Non-pigmented ciliary epithelial cell (primary cell): ENCODE data around the gene UGT1A1.
"Not testable (repeated sequence)": the region's sequence is repeated elsewhere in the genome, so short reads cannot be mapped to it uniquely, and the experiment has no call there.

ENCODE experiments used
- DNase-seq: peaks from one replicate; pipeline ENCODE4 v3.0.0-alpha.2; 2010; ENCODE audit warnings: low read depth

Gene UGT1A1

DNA sequence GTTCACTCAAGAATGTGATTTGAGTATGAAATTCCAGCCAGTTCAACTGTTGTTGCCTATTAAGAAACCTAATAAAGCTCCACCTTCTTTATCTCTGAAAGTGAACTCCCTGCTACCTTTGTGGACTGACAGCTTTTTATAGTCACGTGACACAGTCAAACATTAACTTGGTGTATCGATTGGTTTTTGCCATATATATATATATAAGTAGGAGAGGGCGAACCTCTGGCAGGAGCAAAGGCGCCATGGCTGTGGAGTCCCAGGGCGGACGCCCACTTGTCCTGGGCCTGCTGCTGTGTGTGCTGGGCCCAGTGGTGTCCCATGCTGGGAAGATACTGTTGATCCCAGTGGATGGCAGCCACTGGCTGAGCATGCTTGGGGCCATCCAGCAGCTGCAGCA is at the start of gene UGT1A1:
Gene UGT1A1 (plus strand): TSS at position 228 of the 400 bp plus-strand sequence. CDS start 18 bp downstream, at position 246.
- DNase-seq: no peak

DNA sequence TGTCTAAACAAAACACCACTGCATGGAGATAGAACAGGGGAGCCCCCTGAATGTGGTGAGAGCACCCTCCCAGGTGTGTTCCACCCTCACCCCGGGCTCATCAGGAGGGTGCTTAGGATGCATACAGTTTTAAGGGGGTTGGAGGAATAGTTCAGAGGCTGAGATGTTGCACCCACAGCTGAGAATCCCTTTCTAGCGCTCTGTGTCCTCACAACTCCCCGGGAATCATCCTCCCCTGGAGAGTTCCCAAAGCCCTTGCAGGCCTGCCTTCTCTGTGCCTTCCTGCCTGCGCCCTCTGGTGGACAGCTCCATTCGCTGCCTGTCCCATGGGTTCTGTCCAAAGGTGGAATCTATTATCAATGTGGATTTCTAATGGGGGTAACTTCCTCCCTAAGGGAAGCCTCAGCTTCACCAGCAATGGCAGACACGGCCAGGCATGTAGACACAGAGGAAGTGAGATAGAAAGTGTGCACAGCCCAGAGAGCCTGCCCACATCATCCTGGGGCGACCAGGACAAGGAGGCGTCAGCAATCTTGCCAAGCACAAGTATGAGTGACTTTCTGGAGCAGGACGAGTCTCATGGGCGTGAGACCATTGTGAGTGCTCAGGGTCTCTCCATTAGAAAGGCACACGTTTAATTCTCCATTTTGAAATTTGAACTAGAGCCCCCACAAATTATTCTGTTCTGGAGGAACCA is 48.6 kb upstream of the UGT1A1 start:
- DNase-seq: no peak

DNA sequence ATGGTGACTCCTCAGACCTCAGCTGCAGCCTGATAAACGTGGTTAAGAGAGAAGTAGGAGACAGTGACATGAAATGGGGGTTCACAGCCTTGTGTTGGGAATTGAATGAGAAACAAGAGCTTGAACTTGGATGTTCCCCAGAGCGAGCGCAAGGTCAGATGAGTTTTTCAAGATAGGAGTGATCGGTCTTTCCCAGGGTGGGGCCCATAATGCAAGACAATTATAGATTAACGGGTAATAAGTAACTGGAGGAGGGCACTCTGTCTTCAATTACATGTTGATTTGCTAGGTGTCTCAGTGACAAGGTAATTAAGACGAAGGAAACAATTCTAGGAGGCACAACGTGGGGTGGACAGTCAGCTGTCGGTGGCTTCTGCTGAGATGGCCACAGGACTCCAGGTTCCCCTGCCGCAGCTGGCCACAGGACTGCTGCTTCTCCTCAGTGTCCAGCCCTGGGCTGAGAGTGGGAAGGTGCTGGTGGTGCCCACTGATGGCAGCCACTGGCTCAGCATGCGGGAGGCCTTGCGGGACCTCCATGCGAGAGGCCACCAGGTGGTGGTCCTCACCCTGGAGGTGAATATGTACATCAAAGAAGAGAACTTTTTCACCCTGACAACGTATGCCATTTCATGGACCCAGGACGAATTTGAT is 47.3 kb upstream of the UGT1A1 start, which contains the start of gene UGT1A5:
Gene UGT1A5 (plus strand): TSS at position 297 of the 651 bp plus-strand sequence. CDS start 85 bp downstream, at position 382.
- DNase-seq: no peak

DNA sequence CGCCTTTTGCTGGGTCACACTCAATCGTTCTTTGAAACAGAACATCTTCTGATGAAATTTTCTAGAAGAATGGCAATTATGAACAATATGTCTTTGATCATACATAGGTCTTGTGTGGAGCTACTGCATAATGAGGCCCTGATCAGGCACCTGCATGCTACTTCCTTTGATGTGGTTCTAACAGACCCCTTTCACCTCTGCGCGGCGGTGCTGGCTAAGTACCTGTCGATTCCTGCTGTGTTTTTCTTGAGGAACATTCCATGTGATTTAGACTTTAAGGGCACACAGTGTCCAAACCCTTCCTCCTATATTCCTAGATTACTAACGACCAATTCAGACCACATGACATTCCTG is 46.8 kb upstream of the UGT1A1 start:
- DNase-seq: no peak

DNA sequence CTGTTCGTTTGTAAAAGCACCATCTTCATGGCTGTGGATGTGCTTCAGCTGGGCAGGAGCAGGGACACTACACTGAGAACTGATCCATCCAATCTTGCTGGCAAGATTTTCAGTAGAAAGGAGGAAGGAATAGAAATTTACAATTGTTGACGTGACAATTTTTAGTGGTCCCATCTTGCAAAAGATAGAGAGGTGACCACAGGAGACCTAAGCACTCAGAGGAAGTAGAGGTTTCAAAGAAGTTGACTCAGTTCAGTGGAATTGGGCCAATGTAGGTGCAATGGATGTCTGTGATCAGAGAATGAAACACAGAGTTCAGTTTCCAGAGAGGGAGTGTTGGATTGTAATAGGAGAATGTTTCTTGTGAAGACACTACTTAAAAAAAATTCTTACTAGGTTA is 45.9 kb upstream of the UGT1A1 start:
- DNase-seq: no peak

DNA sequence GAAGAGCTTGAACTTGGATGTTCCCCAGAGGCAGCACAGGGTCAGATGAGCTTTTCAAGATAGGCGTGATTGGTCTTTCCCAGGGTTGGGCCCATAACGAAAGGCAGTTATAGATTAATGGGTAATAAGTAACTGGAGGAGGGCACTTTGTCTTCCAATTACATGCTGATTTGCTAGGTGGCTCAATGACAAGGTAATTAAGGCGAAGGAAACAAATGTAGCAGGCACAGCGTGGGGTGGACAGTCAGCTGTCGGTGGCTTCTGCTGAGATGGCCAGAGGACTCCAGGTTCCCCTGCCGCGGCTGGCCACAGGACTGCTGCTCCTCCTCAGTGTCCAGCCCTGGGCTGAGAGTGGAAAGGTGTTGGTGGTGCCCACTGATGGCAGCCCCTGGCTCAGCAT is 41.5 kb upstream of the UGT1A1 start, which contains the start of gene UGT1A4:
Gene UGT1A4 (plus strand): TSS at position 185 of the 400 bp plus-strand sequence. CDS start 85 bp downstream, at position 270.
- DNase-seq: no peak

DNA sequence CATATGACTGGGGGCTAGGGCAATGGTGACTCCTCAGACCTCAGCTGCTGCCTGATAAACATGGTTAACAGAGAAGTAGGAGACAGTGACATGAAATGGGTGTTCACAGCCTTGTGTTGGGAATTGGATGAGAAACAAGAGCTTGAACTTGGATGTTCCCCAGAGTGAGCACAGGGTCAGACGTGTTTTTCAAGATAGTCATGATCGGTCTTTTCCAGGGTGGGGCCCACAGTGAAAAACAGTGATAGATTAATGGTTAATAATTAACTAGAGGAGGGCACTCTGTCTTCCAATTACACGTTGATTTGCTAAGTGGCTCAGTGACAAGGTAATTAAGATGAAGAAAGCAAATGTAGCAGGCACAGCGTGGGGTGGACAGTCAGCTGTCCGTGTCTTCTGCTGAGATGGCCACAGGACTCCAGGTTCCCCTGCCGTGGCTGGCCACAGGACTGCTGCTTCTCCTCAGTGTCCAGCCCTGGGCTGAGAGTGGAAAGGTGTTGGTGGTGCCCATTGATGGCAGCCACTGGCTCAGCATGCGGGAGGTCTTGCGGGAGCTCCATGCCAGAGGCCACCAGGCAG is 31.3 kb upstream of the UGT1A1 start, which contains the start of gene UGT1A3:
Gene UGT1A3 (plus strand): TSS at position 320 of the 579 bp plus-strand sequence. CDS start 85 bp downstream, at position 405.
- DNase-seq: no peak

DNA sequence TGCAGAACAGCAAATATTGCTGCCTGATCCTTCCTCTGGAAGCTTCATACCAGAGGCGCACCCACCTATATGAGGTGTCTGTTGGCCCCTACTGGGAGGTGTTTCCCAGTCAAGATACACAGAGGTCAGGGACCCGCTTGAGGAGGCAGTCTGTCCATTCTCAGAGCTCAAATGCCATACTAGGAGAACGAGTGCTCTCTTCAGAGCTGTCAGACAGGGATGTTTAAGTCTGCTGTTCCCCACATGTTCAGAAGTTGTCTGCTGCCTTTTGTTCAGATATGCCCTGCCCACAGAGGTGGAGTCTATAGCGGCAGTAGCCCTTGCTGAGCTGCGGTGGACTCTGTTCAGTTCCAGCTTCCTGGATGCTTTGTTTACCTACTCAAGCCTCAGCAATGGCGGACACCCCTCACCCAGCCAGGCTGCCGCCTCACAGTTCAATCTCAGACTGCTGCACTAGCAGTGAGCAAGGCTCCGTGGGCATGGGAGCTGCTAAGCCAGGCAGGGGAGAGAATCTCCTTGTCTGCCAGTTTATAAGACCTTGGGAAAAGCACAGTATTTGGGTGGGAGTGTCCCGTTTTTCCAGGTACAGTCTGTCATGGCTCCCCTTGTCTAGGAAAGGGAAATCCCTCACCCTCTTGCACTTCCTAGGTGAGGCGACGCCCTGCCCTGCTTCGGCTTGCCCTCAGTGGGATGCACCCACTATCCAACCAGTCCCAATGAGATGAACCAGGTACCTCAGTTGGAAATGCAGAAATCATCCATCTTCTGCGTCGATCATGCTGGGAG is 23.0 kb upstream of the UGT1A1 start:
- DNase-seq: not testable (repeated sequence)

DNA sequence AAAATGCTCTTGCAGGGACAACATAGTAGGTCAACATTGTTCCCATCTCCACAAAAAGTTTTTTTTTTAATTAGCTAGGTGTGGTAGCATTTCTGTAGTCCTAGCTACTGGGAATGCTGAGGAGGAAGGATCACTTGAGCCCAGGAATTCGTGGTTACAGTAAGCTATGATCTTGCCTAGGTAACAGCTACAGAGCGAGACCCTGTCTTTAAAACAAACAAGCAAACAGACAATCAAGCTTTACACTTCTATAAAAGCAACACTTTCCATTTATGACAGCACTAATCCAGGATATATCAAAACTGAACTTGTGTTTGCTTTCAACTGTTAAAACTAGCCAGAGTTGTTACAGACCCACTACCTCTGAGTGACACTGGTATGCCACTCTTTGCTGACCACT is 19.2 kb upstream of the UGT1A1 start:
- no peak for DNase-seq

DNA sequence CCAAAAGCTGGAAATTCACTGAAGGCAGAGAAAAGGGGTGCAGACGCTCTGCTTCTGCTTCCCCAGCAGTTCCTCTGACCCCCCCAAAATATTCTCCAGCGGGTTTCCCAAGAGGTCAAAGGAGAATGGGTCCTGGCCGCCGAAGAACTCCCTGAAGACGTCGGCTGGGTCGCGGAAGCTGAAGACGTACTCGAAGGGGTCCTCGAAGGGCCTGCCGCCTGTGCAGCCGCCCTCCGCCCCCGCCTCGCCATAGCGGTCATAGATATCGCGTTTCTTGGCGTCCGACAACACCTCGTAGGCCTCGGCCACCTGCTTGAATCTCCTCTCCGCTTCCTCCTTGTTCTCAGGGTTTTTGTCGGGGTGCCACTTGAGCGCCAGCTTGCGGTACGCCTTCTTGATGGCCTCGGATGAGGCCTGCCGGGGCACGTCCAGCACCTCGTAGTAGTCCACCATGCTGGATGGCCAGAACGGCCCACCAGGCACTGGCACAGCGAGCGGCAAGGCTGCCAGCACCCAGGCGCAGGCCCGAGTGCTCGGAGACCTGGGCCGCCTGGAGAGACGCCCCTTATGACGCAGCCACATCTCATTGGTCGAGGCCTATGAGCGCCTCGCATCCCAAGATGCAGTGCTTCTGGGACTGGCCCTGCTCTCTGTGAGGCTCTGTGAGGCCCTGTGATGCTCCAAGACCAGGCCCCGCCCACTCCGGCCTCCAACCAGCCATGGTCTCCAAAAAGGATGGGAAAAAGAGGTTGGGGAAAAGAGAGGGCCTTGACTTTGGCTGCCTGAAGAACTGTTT is 16.4 kb upstream of the UGT1A1 start:
- DNase-seq: no peak

DNA sequence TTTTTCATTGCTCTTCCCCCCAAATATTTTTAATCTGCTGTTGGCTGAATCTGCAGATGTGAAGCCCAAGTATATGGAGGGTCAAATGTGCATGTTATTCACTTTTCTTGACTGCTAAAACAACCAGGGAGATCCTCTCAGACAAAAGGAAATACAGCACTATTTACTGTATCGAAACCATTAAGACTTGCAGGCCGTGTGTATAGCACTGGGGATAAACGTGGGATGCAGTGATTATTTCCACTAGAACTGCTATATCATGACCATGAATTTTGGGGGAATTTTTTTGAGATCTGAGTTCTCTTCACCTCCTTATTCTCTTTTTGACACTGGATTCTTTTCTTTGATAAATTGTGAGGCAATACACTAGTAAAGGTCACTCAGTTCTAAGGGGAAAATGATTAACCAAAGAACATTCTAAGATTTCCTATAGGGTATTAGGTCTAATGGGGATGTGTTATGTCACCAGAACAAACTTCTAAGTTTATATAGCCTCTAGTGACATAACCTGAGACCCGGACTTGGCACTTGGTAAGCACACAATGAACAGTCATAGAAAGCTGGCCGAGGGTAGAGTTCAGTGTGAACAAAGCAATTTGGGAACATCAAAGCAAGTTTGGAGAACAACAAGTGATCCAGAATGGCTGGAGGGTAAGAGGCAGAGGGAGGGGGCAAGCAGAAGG is 14.9 kb upstream of the UGT1A1 start:
- DNase-seq: no peak

DNA sequence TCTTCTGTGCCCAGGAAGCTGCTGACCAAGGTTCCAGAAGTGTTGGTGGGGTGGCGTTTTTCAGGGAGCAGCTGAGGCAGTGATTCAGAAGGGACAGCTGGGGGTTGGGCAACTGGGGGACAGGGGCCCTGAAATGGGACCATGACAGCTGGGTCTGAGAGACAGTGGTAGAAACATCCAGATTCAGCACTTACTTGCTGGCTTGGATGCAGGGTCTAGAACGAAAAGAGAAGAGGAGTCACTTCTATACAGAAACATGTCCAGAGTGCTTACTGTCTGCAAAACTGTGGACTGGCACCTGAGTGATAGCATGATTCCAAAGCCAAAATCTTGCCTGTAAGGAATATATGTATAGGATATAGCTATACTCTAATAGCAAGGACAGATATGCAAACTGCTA is 14.2 kb upstream of the UGT1A1 start:
- not testable (repeated sequence) for DNase-seq

DNA sequence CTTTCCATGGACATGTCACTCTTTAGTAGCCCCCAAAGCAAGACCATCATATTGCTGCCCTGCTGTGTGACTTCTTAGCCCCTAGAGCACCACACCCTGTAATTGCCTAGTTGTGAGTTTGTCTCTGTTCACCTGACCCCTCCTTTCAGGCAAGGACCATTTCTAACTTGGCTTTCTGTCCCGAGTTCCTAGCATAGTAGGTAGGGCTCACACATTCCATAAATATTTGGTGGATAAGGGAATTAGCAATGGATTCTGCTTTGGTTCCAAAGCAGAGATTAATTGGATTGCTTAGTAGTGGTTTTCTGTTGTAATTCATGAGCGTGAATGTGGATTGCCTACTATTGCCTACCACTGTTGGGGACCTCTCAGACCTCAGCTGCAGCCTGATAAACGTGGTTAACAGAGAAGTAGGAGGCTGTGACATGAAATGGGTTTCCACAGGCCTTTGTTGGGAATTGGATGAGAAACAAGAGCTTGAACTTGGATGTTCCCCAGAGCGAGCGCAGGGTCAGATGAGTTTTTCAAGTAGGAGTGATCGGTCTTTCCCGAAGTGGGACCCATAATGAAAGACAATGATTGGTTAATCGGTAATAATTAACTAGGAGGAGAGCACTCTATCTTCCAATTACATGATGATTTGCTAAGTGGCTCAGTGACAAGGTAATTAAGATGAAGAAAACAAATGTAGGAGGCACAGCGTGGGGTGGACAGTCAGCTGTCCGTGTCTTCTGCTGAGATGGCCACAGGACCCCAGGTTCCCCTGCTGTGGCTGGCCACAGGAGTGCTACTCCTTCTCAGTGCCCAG is 13.4 kb upstream of the UGT1A1 start:
- no peak for DNase-seq

DNA sequence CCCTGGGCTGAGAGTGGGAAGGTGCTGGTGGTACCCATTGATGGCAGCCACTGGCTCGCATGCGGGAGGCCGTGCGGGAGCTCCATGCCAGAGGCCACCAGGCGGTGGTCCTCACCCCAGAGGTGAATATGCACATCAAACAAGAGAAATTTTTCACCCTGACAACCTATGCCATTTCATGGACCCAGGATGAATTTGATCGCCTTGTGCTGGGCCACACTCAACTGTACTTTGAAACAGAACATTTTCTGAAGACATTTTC is 12.9 kb upstream of the UGT1A1 start:
- no peak for DNase-seq

DNA sequence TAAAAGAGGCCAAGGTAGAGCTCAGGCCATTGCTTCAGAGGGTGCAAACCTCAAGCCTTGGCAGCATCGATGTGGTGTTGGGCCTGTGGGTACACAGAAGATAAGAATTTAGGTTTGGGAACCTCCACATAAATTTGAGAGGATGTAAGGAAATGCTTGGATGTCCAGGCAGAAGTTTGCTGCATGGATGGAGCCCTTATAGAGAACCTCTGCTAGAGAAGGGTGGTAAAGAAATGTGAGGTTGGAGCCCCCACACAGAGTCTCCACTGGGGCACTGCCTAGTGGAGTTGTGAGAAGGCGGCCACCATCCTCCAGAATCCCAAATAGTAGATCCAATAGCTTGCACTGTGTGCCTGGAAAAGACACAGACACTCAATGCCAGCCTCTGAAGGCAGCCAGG is 9.4 kb upstream of the UGT1A1 start:
- not testable (repeated sequence) for DNase-seq

DNA sequence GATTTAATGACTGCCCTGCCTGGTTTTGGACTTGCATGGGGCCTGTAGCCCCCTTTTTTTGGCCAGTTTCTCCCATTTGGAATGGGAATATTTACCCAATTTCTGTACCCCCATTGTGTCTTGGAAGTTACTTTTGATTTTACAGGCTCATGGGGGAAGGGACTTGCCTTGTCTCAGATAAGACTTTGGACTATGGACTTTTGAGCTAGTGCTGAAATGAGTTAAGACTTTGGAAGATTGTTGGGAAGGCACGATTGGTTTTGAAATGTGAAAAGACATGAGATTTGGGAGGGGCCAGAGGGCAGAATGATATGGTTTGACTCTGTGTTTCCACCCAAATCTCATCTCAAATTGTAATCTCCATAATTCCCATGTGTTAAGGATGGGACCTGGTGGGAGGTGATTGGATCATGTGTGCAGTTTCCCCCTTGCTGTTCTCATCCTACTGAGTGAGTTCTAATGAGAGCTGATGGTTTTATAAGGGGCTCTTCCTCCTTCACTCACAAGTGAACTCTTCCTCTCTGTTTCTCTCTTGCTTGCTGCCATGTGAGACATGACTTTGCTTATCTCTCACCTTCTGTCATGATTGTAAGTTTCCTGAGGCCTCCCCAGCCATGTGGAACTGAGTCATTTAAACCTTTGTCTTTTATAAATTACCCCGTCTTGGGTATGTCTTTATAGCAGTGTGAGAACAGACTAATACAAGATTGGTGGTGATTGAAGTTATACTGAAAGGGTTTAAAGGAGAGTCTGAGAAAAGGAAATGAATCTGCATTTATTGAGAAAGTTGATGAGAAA is 8.7 kb upstream of the UGT1A1 start:
- not testable (repeated sequence) for DNase-seq

DNA sequence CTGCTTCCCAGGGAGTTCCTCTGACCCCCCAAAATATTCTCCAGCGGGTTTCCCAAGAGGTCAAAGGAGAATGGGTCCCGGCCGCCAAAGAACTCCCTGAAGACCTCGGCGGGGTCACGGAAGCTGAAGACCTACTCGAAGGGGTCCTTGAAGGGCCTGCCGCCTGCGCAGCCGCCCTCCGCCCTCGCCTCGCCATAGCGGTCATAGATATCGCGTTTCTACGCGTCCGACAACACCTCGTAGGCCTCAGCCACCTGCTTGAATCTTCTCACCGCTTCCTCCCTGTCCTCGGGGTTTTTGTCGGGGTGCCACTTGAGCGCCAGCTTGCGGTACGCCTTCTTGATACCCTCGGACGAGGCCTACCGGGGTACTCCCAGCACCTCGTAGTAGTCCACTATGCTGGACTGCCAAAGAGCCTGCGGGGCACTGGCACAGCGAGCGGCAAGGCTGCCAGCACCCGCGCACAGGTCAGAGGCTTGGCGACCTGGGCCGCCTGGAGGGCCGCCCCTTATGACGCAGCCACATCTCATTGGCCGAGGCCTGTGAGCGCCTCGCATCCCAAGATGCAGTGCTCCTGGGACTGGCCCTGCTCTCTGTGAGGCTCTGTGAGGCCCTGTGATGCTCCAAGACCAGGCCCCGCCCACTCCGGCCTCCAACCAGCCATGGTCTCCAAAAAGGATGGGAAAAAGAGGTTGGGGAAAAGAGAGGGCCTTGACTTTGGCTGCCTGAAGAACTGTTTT is 5.0 kb upstream of the UGT1A1 start:
- no peak for DNase-seq

DNA sequence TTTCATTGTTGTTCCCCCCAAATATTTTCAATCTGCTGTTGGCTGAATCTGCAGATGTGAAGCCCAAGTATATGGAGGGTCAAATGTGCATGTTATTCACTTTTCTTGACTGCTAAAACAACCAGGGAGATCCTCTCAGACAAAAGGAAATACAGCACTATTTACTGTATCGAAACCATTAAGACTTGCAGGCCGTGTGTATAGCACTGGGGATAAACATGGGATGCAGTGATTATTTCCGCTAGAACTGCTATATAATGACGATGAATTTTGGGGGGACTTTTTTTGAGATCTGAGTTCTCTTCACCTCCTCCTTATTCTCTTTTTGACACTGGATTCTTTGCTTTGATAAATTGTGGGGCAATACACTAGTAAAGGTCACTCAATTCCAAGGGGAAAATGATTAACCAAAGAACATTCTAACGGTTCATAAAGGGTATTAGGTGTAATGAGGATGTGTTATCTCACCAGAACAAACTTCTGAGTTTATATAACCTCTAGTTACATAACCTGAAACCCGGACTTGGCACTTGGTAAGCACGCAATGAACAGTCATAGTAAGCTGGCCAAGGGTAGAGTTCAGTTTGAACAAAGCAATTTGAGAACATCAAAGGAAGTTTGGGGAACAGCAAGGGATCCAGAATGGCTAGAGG is 3.5 kb upstream of the UGT1A1 start:
- DNase-seq: no peak
